Breast epithelium (tissue), 4 donors: ENCODE data around the gene KIAA0513. TPM values are rescaled to one million over a fixed set of nuclear protein-coding genes. Genes with fewer than 3 reads are reported as not detected.

Source experiments
- DNase-seq, 2 donors: peaks; one replicate each; pipeline ENCODE4 v3.0.0-alpha.2; 2019; ENCODE audit warnings: low spot score in 2 of 2
- H3K27ac ChIP-seq, 2 donors: fragments of 200-600 bp; sonication (generic) in 1 of 2; one replicate each; pipeline ENCODE4 v1.5.1; 2016 to 2019; ENCODE audit warnings: mild to moderate bottlenecking in 1 of 2
- H3K27me3 ChIP-seq, 2 donors: fragments of 200-600 bp; sonication (generic) in 1 of 2; one replicate each; pipeline versions ENCODE4 v1.5.1 to v1.6.0; 2017 to 2019; ENCODE audit warnings: control low read depth in 1 of 2, mild to moderate bottlenecking in 1 of 2
- H3K36me3 ChIP-seq: fragments of 200-600 bp; one replicate; pipeline ENCODE4 v1.5.1; 2019
- H3K4me1 ChIP-seq, 2 donors: fragments of 200-600 bp; sonication (generic); one replicate each; pipeline ENCODE4 v1.5.1; 2016 to 2019; ENCODE audit warnings: control low read depth in 1 of 2
- H3K4me3 ChIP-seq, 3 donors: fragments of 200-600 bp; sonication (generic); 1 replicate in 2 of 3; 2 replicates in 1 of 3; pipeline ENCODE4 v1.5.1; 2016 to 2019; ENCODE audit warnings: mild to moderate bottlenecking in 3 of 3, moderate library complexity in 2 of 3
- H3K9me3 ChIP-seq, 2 donors: fragments of 200-600 bp; sonication (generic) in 1 of 2; one replicate each; pipeline ENCODE4 v1.5.1; 2016 to 2019; ENCODE audit warnings: control low read depth in 1 of 2
- CTCF ChIP-seq, 3 donors: fragments of 450-650 bp; IDR thresholded peaks; one replicate each; pipeline ENCODE4 v1.5.1; 2016 to 2017; ENCODE audit warnings: antibody characterized with exemption in 3 of 3, mild to moderate bottlenecking in 3 of 3, moderate library complexity in 3 of 3
- POLR2A ChIP-seq: fragments of 450-650 bp; IDR thresholded peaks from one replicate; pipeline ENCODE4 v1.6.1; 2016; ENCODE audit warnings: antibody characterized with exemption, mild to moderate bottlenecking, moderate library complexity
- POLR2AphosphoS5 ChIP-seq, 3 donors: sonication (generic); formaldehyde crosslinking; IDR thresholded peaks; one replicate each; pipeline ENCODE4 v1.6.1; 2017; ENCODE audit warnings: antibody characterized with exemption in 3 of 3
- intact Hi-C: fragments of 100-400 bp; cut with DNase I; formaldehyde crosslinking; loops from one replicate; pipeline ENCODE4 v1.15.1; 2023; ENCODE audit warnings: low total_unique reads
- total RNA-seq, 3 donors: library from RNA; depleted of rRNA; stranded (reverse); fragments of >200 nt; gene quantifications; one replicate each; pipeline ENCODE4 v1.1.0, GENCODE V29; 2016

Gene KIAA0513
- total RNA-seq, 3 donors from 2014 or later, result 7.6 to 16.2 (median 10.8) TPM

GRCh38 chr16:85079785-85080570 is 52.4 kb downstream of the KIAA0513 start:
- intact Hi-C loops, result no loop called here
- Histone ChIP-seq H3K36me3 (no peaks in the 10 kb centered on the region), H3K4me1 (no peaks in the 10 kb centered on the region), H3K27me3 (no peaks in the 10 kb centered on the region), H3K9me3 (no peaks in the 10 kb centered on the region), H3K4me3 (no peak overlapping the region), H3K27ac (no peak overlapping the region)
- no peak for DNase-seq
- TF ChIP-seq POLR2A (no peak), POLR2AphosphoS5 (IDR thresholded peaks at IDR 0.05) (no peak), CTCF (IDR thresholded peaks at IDR 0.05) (no peak)

- no peak overlapping the region for H3K27ac ChIP-seq
- DNase-seq, result no peak
- H3K4me3 ChIP-seq, result no peak overlapping the region
- intact Hi-C loops, result no loop called here
- TF ChIP-seq POLR2A (no peak), POLR2AphosphoS5 (IDR thresholded peaks at IDR 0.05) (no peak), CTCF (IDR thresholded peaks at IDR 0.05) (no peak)
- H3K36me3 ChIP-seq, result no peaks in the 10 kb centered on the region
- H3K9me3 ChIP-seq, result no peaks in the 10 kb centered on the region
- H3K27me3 ChIP-seq, result no peaks in the 10 kb centered on the region
- no peaks in the 10 kb centered on the region for H3K4me1 ChIP-seq
Measured at GRCh38 chr16:85081038-85081437, 53.4 kb downstream of the KIAA0513 start.

GRCh38 chr16:85081765-85082164 is 54.2 kb downstream of the KIAA0513 start:
- no peaks in the 10 kb centered on the region for H3K27me3 ChIP-seq
- no peaks in the 10 kb centered on the region for H3K9me3 ChIP-seq
- TF ChIP-seq POLR2AphosphoS5 (IDR thresholded peaks at IDR 0.05) (no peak), CTCF (IDR thresholded peaks at IDR 0.05) (no peak), POLR2A (no peak)
- H3K27ac ChIP-seq, result no peak overlapping the region
- H3K4me1 ChIP-seq, result no peaks in the 10 kb centered on the region
- no peak overlapping the region for H3K4me3 ChIP-seq
- H3K36me3 ChIP-seq, result no peaks in the 10 kb centered on the region
- no peak for DNase-seq
- intact Hi-C loops, result no loop called here

GRCh38 chr16:85082173-85083050 is 54.8 kb downstream of the KIAA0513 start:
- Histone ChIP-seq H3K4me1 (no peaks in the 10 kb centered on the region), H3K27me3 (no peaks in the 10 kb centered on the region), H3K4me3 (no peak overlapping the region), H3K9me3 (no peaks in the 10 kb centered on the region), H3K36me3 (no peaks in the 10 kb centered on the region), H3K27ac (no peak overlapping the region)
- intact Hi-C loops, result no loop called here
- DNase-seq, result no peak
- TF ChIP-seq POLR2A (no peak), POLR2AphosphoS5 (IDR thresholded peaks at IDR 0.05) (no peak), CTCF (IDR thresholded peaks at IDR 0.05) (no peak)
